PC-3 (cell line): ENCODE results near the gene APBA2. TPM values are rescaled to one million over a fixed set of nuclear protein-coding genes. Genes with fewer than 3 reads are reported as not detected.

Source experiments
- ATAC-seq: fragments of 200-7000 bp; cut with Tn5 transposase; 2 replicates; pipeline ENCODE4 v1.9.1; 2020; ENCODE audit warnings: mild to moderate bottlenecking, moderate library complexity
- BruUV-seq: library from RNA; stranded (reverse); fragments of 400-500 nt; replicated peaks from 2 replicates; lab custom pipeline; 2021; lab: Mats Ljungman, UMichigan
- CTCF ChIA-PET: fragments of 300-600 bp; sonication (Branson Sonifier 250); formaldehyde crosslinking; loops from one replicate; lab custom pipeline; 2022; ENCODE audit warnings: antibody characterized with exemption; lab: Charles Lee
- POLR2A ChIA-PET: fragments of 300-600 bp; sonication (Branson Sonifier 250); formaldehyde crosslinking; loops from one replicate; lab custom pipeline; 2022; ENCODE audit warnings: antibody characterized with exemption; ENCODE audit not compliant: unreplicated experiment; lab: Charles Lee
- DNase-seq: peaks from one replicate; pipeline ENCODE4 v3.0.0-alpha.2; 2015
- H2AFZ ChIP-seq: fragments of 300-600 bp; sonication (generic); 2 replicates; pipeline ENCODE4 v1.6.0; 2016; ENCODE audit warnings: antibody characterized with exemption, low read length
- H3F3A ChIP-seq: fragments of 300-600 bp; sonication (generic); one replicate; pipeline ENCODE4 v1.6.0; 2017; ENCODE audit warnings: antibody characterized with exemption, low read length, control low read depth, mild to moderate bottlenecking; ENCODE audit not compliant: unreplicated experiment
- H3K27ac ChIP-seq: fragments of 300-600 bp; sonication (generic); 2 replicates; pipeline ENCODE4 v1.5.1; 2016; ENCODE audit warnings: mild to moderate bottlenecking, low read length
- H3K27me3 ChIP-seq: fragments of 300-600 bp; sonication (generic); 2 replicates; pipeline ENCODE4 v1.6.1; 2016; ENCODE audit warnings: low read length, mixed read lengths
- H3K36me3 ChIP-seq: fragments of 300-600 bp; sonication (generic); 2 replicates; pipeline ENCODE4 v1.6.1; 2016; ENCODE audit warnings: low read depth, mixed run types, low read length, mixed read lengths
- H3K4me1 ChIP-seq: fragments of 300-600 bp; sonication (generic); 2 replicates; pipeline ENCODE4 v1.5.1; 2016; ENCODE audit warnings: low read length; ENCODE audit not compliant: insufficient read depth
- H3K4me2 ChIP-seq: fragments of 300-600 bp; sonication (generic); 2 replicates; pipeline ENCODE4 v1.6.0; 2016; ENCODE audit warnings: low read length
- H3K4me3 ChIP-seq: fragments of 300-600 bp; sonication (generic); 2 replicates; pipeline ENCODE4 v1.5.1; 2016; ENCODE audit warnings: mild to moderate bottlenecking, low read length, mixed read lengths
- H3K79me2 ChIP-seq: fragments of 300-600 bp; sonication (generic); 2 replicates; pipeline ENCODE4 v1.6.1; 2017; ENCODE audit warnings: low read length, mixed read lengths
- H3K9ac ChIP-seq: fragments of 300-600 bp; sonication (generic); 2 replicates; pipeline ENCODE4 v1.6.0; 2016; ENCODE audit warnings: mild to moderate bottlenecking, low read length
- H3K9me2 ChIP-seq: fragments of 300-600 bp; sonication (generic); replicated peaks from 2 replicates; pipeline ENCODE4 v1.6.1; 2016; ENCODE audit warnings: mixed run types, low read length, mixed read lengths
- H3K9me3 ChIP-seq: fragments of 300-600 bp; sonication (generic); 2 replicates; pipeline ENCODE4 v1.6.1; 2016; ENCODE audit warnings: low read length, mixed read lengths
- H4K20me1 ChIP-seq: fragments of 300-600 bp; sonication (generic); 2 replicates; pipeline ENCODE4 v1.6.1; 2016; ENCODE audit warnings: low read length, mixed read lengths
- EZH2 ChIP-seq: fragments of 300-600 bp; sonication (generic); IDR thresholded peaks from one replicate; pipeline ENCODE4 v1.6.1; 2017; ENCODE audit warnings: antibody characterized with exemption, mild to moderate bottlenecking, low read length; ENCODE audit not compliant: unreplicated experiment
- EZH2phosphoT487 ChIP-seq: fragments of 300-600 bp; sonication (generic); IDR thresholded peaks from 2 replicates; pipeline ENCODE4 v1.6.1; 2018; ENCODE audit warnings: mild to moderate bottlenecking, antibody characterized with exemption, low read length, borderline replicate concordance
- intact Hi-C: fragments of 100-400 bp; cut with micrococcal nuclease; formaldehyde crosslinking; loops from 2 replicates; pipeline ENCODE4 v1.9.0; 2023
- total RNA-seq: library from RNA; depleted of rRNA; stranded (reverse); fragments of >200 nt; gene quantifications from 2 replicates; pipeline ENCODE4 v1.2.3, GENCODE V29; 2014
- TF ChIP-seq, protein P1 (sequence below): fragments of 300-600 bp; sonication (generic); conservative IDR thresholded peaks from 2 replicates; pipeline ENCODE4 v1.5.1; 2017; ENCODE audit warnings: antibody characterized with exemption, low read depth, mild to moderate bottlenecking, low read length

The APBA2 gene
- total RNA-seq, 1 experiment from 2014 or later = 61.7 TPM

DNA sequence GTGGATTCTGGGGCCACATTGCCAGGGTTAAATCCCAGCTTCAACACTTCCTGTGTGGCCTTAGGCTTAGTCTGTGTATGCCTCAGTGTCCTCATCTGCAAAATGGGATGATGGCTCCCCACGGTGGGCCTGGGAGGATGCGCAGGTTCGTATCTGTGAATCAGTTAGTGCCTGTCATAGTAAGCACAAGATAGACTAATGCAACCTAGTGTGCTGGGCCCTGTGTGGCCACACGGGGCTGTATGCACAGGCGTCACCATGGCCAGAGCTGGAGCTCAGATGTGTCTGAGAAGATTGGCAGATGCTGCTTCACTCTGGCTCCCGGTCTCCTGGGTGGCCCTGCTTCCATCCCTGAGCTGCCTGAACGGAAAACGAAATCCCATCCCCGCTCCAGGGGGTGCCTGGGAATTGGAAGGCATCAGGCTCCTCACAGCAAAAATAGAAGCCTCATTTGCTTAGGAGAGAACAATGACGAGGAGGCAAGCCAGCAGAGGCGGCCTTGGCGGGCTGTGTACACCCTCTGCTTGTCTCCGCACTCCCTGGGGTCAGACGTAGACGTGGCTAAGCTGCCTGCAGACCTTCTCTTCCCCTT lies 103.6 kb downstream of the APBA2 start:
- POLR2A ChIA-PET = no interaction called here
- Histone ChIP-seq H4K20me1 (no peaks in the 10 kb centered on the region), H3K27me3 (no peaks in the 10 kb centered on the region), H3F3A (no peaks in the 10 kb centered on the region), H3K4me3 (no peak overlapping the region), H3K4me1 (no peaks in the 10 kb centered on the region), H3K9me2 (no peaks in the 10 kb centered on the region), H3K79me2 (no peaks in the 10 kb centered on the region), H3K4me2 (no peak overlapping the region), H3K27ac (no peak overlapping the region), H3K9me3 (no peaks in the 10 kb centered on the region), H3K9ac (no peak overlapping the region), H3K36me3 (no peaks in the 10 kb centered on the region), H2AFZ (no peak overlapping the region)
- ATAC-seq = peak; percentile 68
- CTCF ChIA-PET = interaction anchor here (0.5 to 0.6 kb wide), 2 partner anchors 16 to 32 kb away, joined by 3 read pairs; no protein-coding TSS in a partner anchor
- DNase-seq = peak; percentile 25
- BruUV-seq = no TSS peak
- TF ChIP-seq EZH2phosphoT487 = no peak
- TF ChIP-seq, protein P1, sequence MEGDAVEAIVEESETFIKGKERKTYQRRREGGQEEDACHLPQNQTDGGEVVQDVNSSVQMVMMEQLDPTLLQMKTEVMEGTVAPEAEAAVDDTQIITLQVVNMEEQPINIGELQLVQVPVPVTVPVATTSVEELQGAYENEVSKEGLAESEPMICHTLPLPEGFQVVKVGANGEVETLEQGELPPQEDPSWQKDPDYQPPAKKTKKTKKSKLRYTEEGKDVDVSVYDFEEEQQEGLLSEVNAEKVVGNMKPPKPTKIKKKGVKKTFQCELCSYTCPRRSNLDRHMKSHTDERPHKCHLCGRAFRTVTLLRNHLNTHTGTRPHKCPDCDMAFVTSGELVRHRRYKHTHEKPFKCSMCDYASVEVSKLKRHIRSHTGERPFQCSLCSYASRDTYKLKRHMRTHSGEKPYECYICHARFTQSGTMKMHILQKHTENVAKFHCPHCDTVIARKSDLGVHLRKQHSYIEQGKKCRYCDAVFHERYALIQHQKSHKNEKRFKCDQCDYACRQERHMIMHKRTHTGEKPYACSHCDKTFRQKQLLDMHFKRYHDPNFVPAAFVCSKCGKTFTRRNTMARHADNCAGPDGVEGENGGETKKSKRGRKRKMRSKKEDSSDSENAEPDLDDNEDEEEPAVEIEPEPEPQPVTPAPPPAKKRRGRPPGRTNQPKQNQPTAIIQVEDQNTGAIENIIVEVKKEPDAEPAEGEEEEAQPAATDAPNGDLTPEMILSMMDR = peak; percentile 60
- intact Hi-C loops = no loop called here

DNA sequence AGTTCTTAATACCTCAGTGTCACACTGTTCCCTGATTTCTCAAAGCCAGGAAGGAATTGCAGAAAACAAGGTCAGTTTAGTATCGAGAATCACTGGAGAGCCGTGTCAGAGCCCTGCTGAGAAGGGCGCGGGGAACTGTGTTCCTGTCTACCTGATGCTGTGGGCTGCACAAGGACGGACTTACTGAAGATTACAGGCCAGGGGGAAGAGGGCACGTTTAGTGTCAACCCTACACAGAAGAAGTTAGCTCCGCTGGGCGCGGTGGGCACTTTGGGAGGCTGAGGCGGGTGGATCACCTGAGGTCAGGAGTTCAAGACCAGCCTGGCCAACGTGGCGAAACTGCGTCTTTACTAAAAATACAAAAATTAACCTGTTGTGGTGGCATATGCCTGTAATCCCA lies 104.1 kb downstream of the APBA2 start:
- CTCF ChIA-PET = interaction anchor here (0.6 kb wide), 1 partner anchor 31 kb away, joined by 3 read pairs; no protein-coding TSS in a partner anchor

DNA sequence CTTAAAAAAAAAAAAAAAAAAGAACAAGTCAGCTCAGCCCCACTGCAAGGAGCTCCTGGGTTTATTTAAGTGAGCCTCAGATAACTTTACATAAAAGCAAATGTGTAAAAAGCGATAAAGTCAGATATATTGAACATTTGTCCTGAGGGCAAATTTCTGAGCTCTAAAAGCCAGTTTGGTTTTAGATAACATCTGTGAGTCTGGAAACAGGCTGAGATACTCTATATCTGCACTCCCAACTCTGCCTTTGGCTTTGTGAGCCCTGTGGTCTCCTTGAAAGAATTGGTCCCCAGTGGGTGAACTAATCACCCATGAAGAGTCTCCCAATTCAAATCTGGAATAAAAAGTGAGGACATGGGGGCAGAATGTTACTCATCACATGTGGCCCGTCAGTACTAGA lies 104.6 kb downstream of the APBA2 start:
- ATAC-seq = no peak
- ChIA-PET CTCF (no interaction called here), POLR2A (no interaction called here)
- TF ChIP-seq, protein P1 = no peak
- TF ChIP-seq EZH2 (no peak), EZH2phosphoT487 (no peak)
- no peak overlapping the region for H3K27ac ChIP-seq
- intact Hi-C loops = no loop called here
- H3K27me3 ChIP-seq = no peaks in the 10 kb centered on the region
- no peaks in the 10 kb centered on the region for H3K4me1 ChIP-seq
- no peaks in the 10 kb centered on the region for H3K79me2 ChIP-seq
- H2AFZ ChIP-seq = no peak overlapping the region
- BruUV-seq = no TSS peak
- DNase-seq = no peak
- H3K4me2 ChIP-seq = no peak overlapping the region
- no peaks in the 10 kb centered on the region for H3K9me2 ChIP-seq
- no peaks in the 10 kb centered on the region for H4K20me1 ChIP-seq
- no peaks in the 10 kb centered on the region for H3K36me3 ChIP-seq
- no peaks in the 10 kb centered on the region for H3K9me3 ChIP-seq
- H3F3A ChIP-seq = no peaks in the 10 kb centered on the region
- H3K4me3 ChIP-seq = no peak overlapping the region
- H3K9ac ChIP-seq = no peak overlapping the region

More for the DNA sequence above, 104.1 kb downstream of the APBA2 start:
- Histone ChIP-seq H3K9ac (no peak overlapping the region), H3K27me3 (no peaks in the 10 kb centered on the region), H3K27ac (no peak overlapping the region), H3K9me3 (no peaks in the 10 kb centered on the region), H3K36me3 (no peaks in the 10 kb centered on the region), H3K4me3 (no peak overlapping the region), H3K4me1 (no peaks in the 10 kb centered on the region), H2AFZ (no peak overlapping the region), H4K20me1 (no peaks in the 10 kb centered on the region), H3K79me2 (no peaks in the 10 kb centered on the region), H3K9me2 (no peaks in the 10 kb centered on the region), H3F3A (no peaks in the 10 kb centered on the region), H3K4me2 (no peak overlapping the region)
- BruUV-seq = no TSS peak
- TF ChIP-seq EZH2 (no peak), EZH2phosphoT487 (no peak)
- TF ChIP-seq, protein P1 = no peak
- DNase-seq (no peak), ATAC-seq (no peak)
- intact Hi-C loops = no loop called here
- POLR2A ChIA-PET = no interaction called here
